Smooth muscle cell (in vitro differentiated cells): Measurements from ENCODE around the gene PEX5L. TPM values are rescaled to one million over a fixed set of nuclear protein-coding genes. Genes with fewer than 3 reads are reported as not detected.

ENCODE experiments used
- DNase-seq: peaks from one replicate; lab custom pipeline; 2025; ENCODE audit not compliant: unreplicated experiment; lab: John Stamatoyannopoulos, UW
- H2AFZ ChIP-seq: fragments of 200-600 bp; sonication (generic); 2 replicates; pipeline ENCODE4 v1.6.0; 2016; ENCODE audit warnings: antibody characterized with exemption, low read depth, mild to moderate bottlenecking
- H3F3A ChIP-seq: fragments of 200-600 bp; sonication (generic); 2 replicates; pipeline ENCODE4 v1.6.0; 2017; ENCODE audit warnings: antibody characterized with exemption, low read depth
- H3K27ac ChIP-seq: fragments of 200-600 bp; sonication (generic); 2 replicates; pipeline ENCODE4 v1.5.1; 2016; ENCODE audit warnings: low read depth, mild to moderate bottlenecking
- H3K27me3 ChIP-seq: fragments of 200-600 bp; sonication (generic); 2 replicates; pipeline ENCODE4 v1.6.1; 2016; ENCODE audit warnings: low read depth, mild to moderate bottlenecking
- H3K36me3 ChIP-seq: fragments of 200-600 bp; sonication (generic); 2 replicates; pipeline ENCODE4 v1.5.1; 2016; ENCODE audit warnings: low read depth
- H3K4me1 ChIP-seq: fragments of 200-600 bp; sonication (generic); 2 replicates; pipeline ENCODE4 v1.5.1; 2016; ENCODE audit warnings: low read depth
- H3K4me2 ChIP-seq: fragments of 200-600 bp; sonication (generic); 2 replicates; pipeline ENCODE4 v1.6.0; 2016; ENCODE audit warnings: mild to moderate bottlenecking
- H3K4me3 ChIP-seq: fragments of 200-600 bp; sonication (generic); 2 replicates; pipeline ENCODE4 v1.5.1; 2016; ENCODE audit warnings: mild to moderate bottlenecking
- H3K79me2 ChIP-seq: fragments of 200-600 bp; sonication (generic); 2 replicates; pipeline ENCODE4 v1.6.0; 2016; ENCODE audit warnings: low read depth, mild to moderate bottlenecking
- H3K9ac ChIP-seq: fragments of 200-600 bp; sonication (generic); 2 replicates; pipeline ENCODE4 v1.6.0; 2016; ENCODE audit warnings: low read depth
- H3K9me3 ChIP-seq: fragments of 200-600 bp; sonication (generic); replicated peaks from 2 replicates; pipeline ENCODE4 v1.5.1; 2016; ENCODE audit warnings: low read depth
- H4K20me1 ChIP-seq: fragments of 200-600 bp; sonication (generic); 2 replicates; pipeline ENCODE4 v1.6.0; 2016; ENCODE audit warnings: low read depth
- WGBS: methylation state at CpG from one replicate; pipeline ENCODE4 v1.1.7; 2016; ENCODE audit warnings: low lambda C conversion rate; 5-methylcytosine and 5-hydroxymethylcytosine counted together
- polyA plus RNA-seq: library from polyadenylated mRNA; unstranded; fragments of >200 nt; fragmentation: Nextera tagmentation; extraction: Ambion mirVana; gene quantifications from 2 replicates; pipeline ENCODE4 v1.2.1, GENCODE V29; 2016
- total RNA-seq: library from RNA; depleted of rRNA; stranded (reverse); fragments of >200 nt; gene quantifications from 2 replicates; pipeline ENCODE4 v1.2.3, GENCODE V29; 2014
- TF ChIP-seq, protein P1 (sequence below): fragments of 200-600 bp; sonication (generic); IDR thresholded peaks from 2 replicates; pipeline ENCODE4 v1.5.1; 2017; ENCODE audit warnings: borderline replicate concordance, mild to moderate bottlenecking, antibody characterized with exemption; ENCODE audit not compliant: insufficient read depth, poor library complexity, severe bottlenecking

The PEX5L gene
- total RNA-seq (0.13 TPM in 1 of 2 replicates, not detected in the other), polyA plus RNA-seq (0.35 TPM in 1 of 2 replicates, not detected in the other)

GRCh38 chr3:180036671-180037455, at the start of gene PEX5L:
Gene PEX5L (minus strand): TSS chr3:180036937. CDS start chr3:180036599, 338 bp downstream.
- H3K27me3 ChIP-seq, result peaks cover 76% of the 10 kb centered on the region
- peak; percentile 23 for DNase-seq
- H3K9ac ChIP-seq, result no peak within 1 kb of the TSS
- H2AFZ ChIP-seq, result no peak within 1 kb of the TSS
- no peaks in the 10 kb centered on the region for H3F3A ChIP-seq
- no peaks in the 10 kb centered on the region for H4K20me1 ChIP-seq
- no peaks in the 10 kb centered on the region for H3K4me1 ChIP-seq
- H3K9me3 ChIP-seq, result no peaks in the 10 kb centered on the region
- H3K36me3 ChIP-seq, result no peaks in the 10 kb centered on the region
- WGBS, result 1% methylated on average over 93 of the region's 96 CpGs
- TF ChIP-seq, protein P1, sequence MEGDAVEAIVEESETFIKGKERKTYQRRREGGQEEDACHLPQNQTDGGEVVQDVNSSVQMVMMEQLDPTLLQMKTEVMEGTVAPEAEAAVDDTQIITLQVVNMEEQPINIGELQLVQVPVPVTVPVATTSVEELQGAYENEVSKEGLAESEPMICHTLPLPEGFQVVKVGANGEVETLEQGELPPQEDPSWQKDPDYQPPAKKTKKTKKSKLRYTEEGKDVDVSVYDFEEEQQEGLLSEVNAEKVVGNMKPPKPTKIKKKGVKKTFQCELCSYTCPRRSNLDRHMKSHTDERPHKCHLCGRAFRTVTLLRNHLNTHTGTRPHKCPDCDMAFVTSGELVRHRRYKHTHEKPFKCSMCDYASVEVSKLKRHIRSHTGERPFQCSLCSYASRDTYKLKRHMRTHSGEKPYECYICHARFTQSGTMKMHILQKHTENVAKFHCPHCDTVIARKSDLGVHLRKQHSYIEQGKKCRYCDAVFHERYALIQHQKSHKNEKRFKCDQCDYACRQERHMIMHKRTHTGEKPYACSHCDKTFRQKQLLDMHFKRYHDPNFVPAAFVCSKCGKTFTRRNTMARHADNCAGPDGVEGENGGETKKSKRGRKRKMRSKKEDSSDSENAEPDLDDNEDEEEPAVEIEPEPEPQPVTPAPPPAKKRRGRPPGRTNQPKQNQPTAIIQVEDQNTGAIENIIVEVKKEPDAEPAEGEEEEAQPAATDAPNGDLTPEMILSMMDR, result no peak
- no peak within 1 kb of the TSS for H3K27ac ChIP-seq
- peak within 1 kb of the TSS; percentile 93 for H3K4me2 ChIP-seq
- peak within 1 kb of the TSS; percentile 57 for H3K4me3 ChIP-seq
- H3K79me2 ChIP-seq, result no peaks in the 10 kb centered on the region

DNA sequence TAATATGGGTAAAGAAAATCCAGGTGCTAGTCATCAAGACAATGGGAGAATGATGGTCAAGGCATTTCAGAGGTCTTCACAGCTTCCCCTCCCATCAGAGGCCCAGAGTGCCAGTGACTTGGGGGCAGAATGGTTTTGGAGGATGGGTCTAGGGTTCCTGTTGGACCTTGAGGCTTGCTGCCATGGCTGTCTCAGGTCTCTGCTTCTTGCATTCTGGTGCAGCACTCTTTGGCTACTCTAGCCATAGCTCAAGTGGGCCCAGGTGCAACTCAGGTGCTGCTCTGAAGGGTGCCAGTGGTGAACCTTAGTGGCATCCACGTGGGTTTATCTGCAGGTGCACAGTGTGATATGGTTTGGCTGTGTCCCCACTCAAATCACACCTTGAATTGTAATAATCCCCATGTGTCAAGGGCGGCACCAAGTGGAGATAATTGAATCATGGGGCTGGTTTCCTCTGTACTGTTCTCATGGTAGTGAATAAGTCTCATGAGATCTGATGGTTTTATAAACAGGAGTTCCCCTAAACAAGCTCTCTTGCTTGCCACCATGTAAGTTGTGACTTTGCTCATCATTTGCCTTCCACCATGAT, 48.5 kb upstream of the PEX5L start:
- Histone ChIP-seq H3K27me3 (no peaks in the 10 kb centered on the region), H4K20me1 (no peaks in the 10 kb centered on the region), H3K9me3 (no peaks in the 10 kb centered on the region), H3K27ac (no peak overlapping the region), H3K4me1 (no peaks in the 10 kb centered on the region), H3K36me3 (no peaks in the 10 kb centered on the region), H3K4me2 (no peak overlapping the region), H3K9ac (no peak overlapping the region), H3K4me3 (no peak overlapping the region), H3K79me2 (no peaks in the 10 kb centered on the region), H3F3A (no peaks in the 10 kb centered on the region), H2AFZ (no peak overlapping the region)
- no peak for DNase-seq
- TF ChIP-seq, protein P1, result no peak
- 71% methylated on average over 2 of the region's 2 CpGs for WGBS

DNA sequence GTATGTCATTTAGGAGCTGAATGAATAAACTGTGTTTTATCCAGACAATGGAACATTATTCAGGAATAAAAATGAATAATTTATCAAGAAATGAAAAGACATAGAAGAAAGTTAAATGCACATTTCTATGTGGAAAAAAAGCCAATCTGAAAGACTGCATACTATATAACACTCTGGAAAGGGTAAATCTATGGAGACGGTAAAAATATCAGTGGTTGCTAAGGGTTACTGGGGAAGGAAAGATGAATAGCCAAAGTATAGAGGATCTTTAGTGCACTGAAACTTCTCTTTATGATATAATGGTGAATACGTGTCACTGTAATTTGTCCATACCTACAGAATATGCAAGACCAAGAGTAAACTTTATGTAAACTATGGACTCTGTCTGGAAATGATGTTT, 46.0 kb upstream of the PEX5L start:
- H4K20me1 ChIP-seq, result no peaks in the 10 kb centered on the region
- no peaks in the 10 kb centered on the region for H3F3A ChIP-seq
- no peaks in the 10 kb centered on the region for H3K4me1 ChIP-seq
- TF ChIP-seq, protein P1, result no peak
- DNase-seq, result no peak
- H3K27ac ChIP-seq, result no peak overlapping the region
- no peaks in the 10 kb centered on the region for H3K27me3 ChIP-seq
- WGBS, result 93% methylated on average over 2 of the region's 2 CpGs
- no peak overlapping the region for H3K9ac ChIP-seq
- no peak overlapping the region for H3K4me3 ChIP-seq
- H2AFZ ChIP-seq, result no peak overlapping the region
- no peaks in the 10 kb centered on the region for H3K79me2 ChIP-seq
- H3K9me3 ChIP-seq, result no peaks in the 10 kb centered on the region
- H3K36me3 ChIP-seq, result no peaks in the 10 kb centered on the region
- no peak overlapping the region for H3K4me2 ChIP-seq
